A673 (cell line): ENCODE data around the gene GZF1. TPM values are rescaled to one million over a fixed set of nuclear protein-coding genes. Genes with fewer than 3 reads are reported as not detected.

Source experiments
- Bru-seq: library from RNA; stranded (reverse); fragments of 400-500 nt; gene quantifications from one replicate; lab custom pipeline; 2021; lab: Mats Ljungman, UMichigan
- BruChase-seq, 2 experiments: library from RNA; stranded (reverse); fragments of 400-500 nt; gene quantifications; one replicate each; lab custom pipeline; 2021; lab: Mats Ljungman, UMichigan
- BruUV-seq: library from RNA; stranded (reverse); fragments of 400-500 nt; replicated peaks from 2 replicates; lab custom pipeline; 2021; lab: Mats Ljungman, UMichigan
- CTCF ChIA-PET: fragments of 300-600 bp; sonication (Branson Sonifier 250); formaldehyde crosslinking; loops from one replicate; lab custom pipeline; 2022; ENCODE audit warnings: antibody characterized with exemption; lab: Charles Lee
- POLR2A ChIA-PET: fragments of 300-600 bp; sonication (Branson Sonifier 250); formaldehyde crosslinking; loops from one replicate; lab custom pipeline; 2022; ENCODE audit warnings: antibody characterized with exemption; ENCODE audit not compliant: low non-redundant PET; lab: Charles Lee
- DNase-seq: peaks from one replicate; pipeline ENCODE4 v3.0.0-alpha.2; 2015; ENCODE audit warnings: low spot score
- H3K27ac ChIP-seq: fragments of 200-600 bp; sonication (generic); 2 replicates; pipeline ENCODE4 v1.5.1; 2016; ENCODE audit warnings: mixed run types, low read depth, mild to moderate bottlenecking, mixed read lengths, antibody characterized with exemption, low read length; ENCODE audit not compliant: poor library complexity, severe bottlenecking
- H3K27me3 ChIP-seq: fragments of 200-600 bp; sonication (generic); replicated peaks from 2 replicates; pipeline ENCODE4 v1.6.1; 2017; ENCODE audit warnings: mixed run types, low read depth, mild to moderate bottlenecking, mixed read lengths, antibody characterized with exemption, low read length; ENCODE audit not compliant: insufficient read depth, poor library complexity
- H3K36me3 ChIP-seq: fragments of 200-600 bp; sonication (generic); 2 replicates; pipeline ENCODE4 v1.6.1; 2016; ENCODE audit warnings: mixed run types, mild to moderate bottlenecking, mixed read lengths, antibody characterized with exemption, low read length; ENCODE audit not compliant: insufficient read depth, poor library complexity, severe bottlenecking
- H3K4me1 ChIP-seq: fragments of 200-600 bp; sonication (generic); 2 replicates; pipeline ENCODE4 v1.6.1; 2017; ENCODE audit warnings: mixed run types, mild to moderate bottlenecking, mixed read lengths, antibody characterized with exemption, low read length; ENCODE audit not compliant: insufficient read depth, poor library complexity, severe bottlenecking
- H3K4me3 ChIP-seq: fragments of 200-600 bp; sonication (generic); 2 replicates; pipeline ENCODE4 v1.5.1; 2016; ENCODE audit warnings: low read depth, mixed run types, mild to moderate bottlenecking, mixed read lengths, low read length; ENCODE audit not compliant: poor library complexity, severe bottlenecking
- H3K9me3 ChIP-seq: fragments of 200-600 bp; sonication (generic); 2 replicates; pipeline ENCODE4 v1.6.1; 2016; ENCODE audit warnings: mixed run types, low read depth, mild to moderate bottlenecking, mixed read lengths, antibody characterized with exemption, low read length; ENCODE audit not compliant: poor library complexity, severe bottlenecking
- EZH2 ChIP-seq: fragments of 200-600 bp; sonication (generic); IDR thresholded peaks from 2 replicates; pipeline ENCODE4 v1.6.1; 2017; ENCODE audit warnings: borderline replicate concordance, low read depth, mild to moderate bottlenecking, mixed read lengths, antibody characterized with exemption, low read length; ENCODE audit not compliant: poor library complexity, severe bottlenecking
- intact Hi-C: fragments of 100-400 bp; cut with micrococcal nuclease; formaldehyde crosslinking; loops from one replicate; pipeline ENCODE4 v1.10.0; 2022; ENCODE audit not compliant: unreplicated experiment
- long read RNA-seq: library from polyadenylated mRNA; stranded (forward); transcript quantifications from one replicate; pipeline ENCODE4 v2.0.0, GENCODE V29; 2022
- total RNA-seq: library from RNA; stranded (reverse); gene quantifications from 2 replicates; pipeline ENCODE4 v1.2.3, GENCODE V29; 2021
- TF ChIP-seq, protein P1 (sequence below): fragments of 300-800, 200-600 bp; sonication (generic); conservative IDR thresholded peaks from 2 replicates; pipeline ENCODE4 v1.5.1; 2017; ENCODE audit warnings: low read depth, mild to moderate bottlenecking, antibody characterized with exemption, low read length, moderate library complexity, mixed read lengths

GZF1 gene
- total RNA-seq, result 13.7 and 14.0 TPM in 2 replicates
- percentile 73 among the genes with signal in this experiment for Bru-seq, nascent RNA
- percentile 75 among the genes with signal in this experiment for BruChase-seq, experiment 1, labeled RNA remaining after a 2-hour chase
- BruChase-seq, experiment 2, labeled RNA remaining after a 6-hour chase, result percentile 55 among the genes with signal in this experiment
- long read RNA-seq, full-length matches to known transcripts, result 3 of 11 reads
- long read RNA-seq, partial matches to known transcripts, result 0 of 11 reads
- long read RNA-seq, other reads (novel, unspliced or antisense), result 8 of 11 reads

DNA sequence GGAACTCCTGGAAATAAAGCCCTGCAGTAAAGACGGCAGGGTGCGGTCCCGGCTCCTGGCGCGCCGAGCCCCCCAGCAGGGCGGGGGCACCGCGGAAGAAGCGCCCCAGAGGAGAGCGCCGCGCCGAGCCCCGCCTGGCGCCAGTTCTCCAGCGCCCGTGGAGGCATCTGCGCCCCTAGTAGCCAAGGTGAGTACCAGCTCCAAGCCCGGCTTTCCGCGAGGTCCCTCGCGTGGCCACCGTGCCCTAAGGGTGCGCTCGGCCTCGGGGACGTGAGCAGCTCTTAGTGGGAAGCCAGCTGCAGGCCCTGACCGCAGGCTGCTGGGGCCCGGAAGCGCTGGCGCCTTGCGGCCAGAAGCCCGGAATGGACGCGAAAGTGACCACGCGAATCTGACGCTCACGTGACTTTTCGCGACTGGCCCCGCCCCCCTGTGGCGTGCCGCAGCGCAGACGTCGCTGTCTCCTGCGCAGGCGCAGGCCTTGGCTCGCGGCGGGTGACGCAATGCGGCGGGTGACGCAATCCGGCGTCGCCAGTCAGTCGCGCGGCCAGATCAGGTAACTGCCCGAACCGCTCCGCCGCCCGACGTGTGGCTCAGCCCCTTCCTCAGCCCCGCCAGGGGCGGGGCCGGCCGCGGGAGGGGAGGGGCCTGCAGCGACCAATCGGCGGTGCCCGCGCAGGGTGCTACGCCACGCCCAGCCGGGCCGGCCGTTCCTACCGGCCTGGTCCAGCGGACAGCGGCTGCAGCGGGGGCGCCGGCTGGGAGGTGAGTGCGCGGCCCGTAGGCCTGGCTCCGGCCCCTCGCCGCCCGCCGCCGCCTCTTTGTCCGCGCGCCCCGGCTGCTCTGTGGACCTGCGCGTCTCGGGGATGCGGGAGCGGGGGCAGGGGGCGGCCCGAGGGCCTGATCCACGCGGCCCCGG, at the start of gene GZF1:
GZF1 (plus strand) TSS at position 707 of the 916 bp plus-strand sequence. CDS start 2,202 bp downstream, outside the sequence.
- peak within 1 kb of the TSS; percentile 97 for H3K27ac ChIP-seq
- TF ChIP-seq EZH2, result no peak
- POLR2A ChIA-PET, result interaction anchor here (0.6 to 0.7 kb wide), 2 partner anchors 10 to 1727 kb away, joined by 3 to 4 read pairs; no protein-coding TSS in a partner anchor
- no TSS peak for BruUV-seq
- peak within 1 kb of the TSS; percentile 96 for H3K4me3 ChIP-seq
- H3K9me3 ChIP-seq, result no peaks in the 10 kb centered on the region
- CTCF ChIA-PET, result no interaction called here
- DNase-seq, result peak; percentile 98
- H3K4me1 ChIP-seq, result peaks cover 14% of the 10 kb centered on the region
- no peaks in the 10 kb centered on the region for H3K27me3 ChIP-seq
- intact Hi-C loops, result loop anchor here (5.0 kb wide), 1 partner anchor 61 kb away; the partner anchor contains the start of gene NAPB
- peaks cover 7% of the 10 kb centered on the region for H3K36me3 ChIP-seq

DNA sequence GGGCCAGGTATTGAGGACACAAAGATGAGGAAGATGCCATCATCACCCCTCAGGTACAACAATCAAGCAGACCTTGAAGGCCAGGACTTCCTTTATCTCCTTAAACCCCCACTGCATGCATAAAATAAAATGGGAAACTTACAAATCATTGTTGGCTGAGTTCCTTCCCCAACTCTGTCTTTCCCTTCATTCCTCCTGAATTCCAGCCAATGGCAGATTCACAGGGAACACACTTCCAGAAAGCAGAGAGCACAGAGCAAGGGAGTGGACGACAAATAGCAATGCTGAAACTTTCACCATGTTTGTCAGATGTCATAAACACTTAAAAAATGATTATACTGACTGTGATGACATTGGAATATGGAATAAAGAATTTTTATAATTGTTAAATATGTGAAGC, 48.7 kb upstream of the GZF1 start:
- ChIA-PET CTCF (no interaction called here), POLR2A (interaction anchor here (0.5 kb wide), 1 partner anchor 359 kb away, joined by 4 read pairs; no protein-coding TSS in a partner anchor)
- Histone ChIP-seq H3K36me3 (no peaks in the 10 kb centered on the region), H3K4me3 (no peak overlapping the region), H3K27ac (no peak overlapping the region), H3K9me3 (no peaks in the 10 kb centered on the region), H3K4me1 (no peaks in the 10 kb centered on the region), H3K27me3 (peaks cover 11% of the 10 kb centered on the region)
- intact Hi-C loops, result no loop called here
- DNase-seq, result no peak
- TF ChIP-seq, protein P1, sequence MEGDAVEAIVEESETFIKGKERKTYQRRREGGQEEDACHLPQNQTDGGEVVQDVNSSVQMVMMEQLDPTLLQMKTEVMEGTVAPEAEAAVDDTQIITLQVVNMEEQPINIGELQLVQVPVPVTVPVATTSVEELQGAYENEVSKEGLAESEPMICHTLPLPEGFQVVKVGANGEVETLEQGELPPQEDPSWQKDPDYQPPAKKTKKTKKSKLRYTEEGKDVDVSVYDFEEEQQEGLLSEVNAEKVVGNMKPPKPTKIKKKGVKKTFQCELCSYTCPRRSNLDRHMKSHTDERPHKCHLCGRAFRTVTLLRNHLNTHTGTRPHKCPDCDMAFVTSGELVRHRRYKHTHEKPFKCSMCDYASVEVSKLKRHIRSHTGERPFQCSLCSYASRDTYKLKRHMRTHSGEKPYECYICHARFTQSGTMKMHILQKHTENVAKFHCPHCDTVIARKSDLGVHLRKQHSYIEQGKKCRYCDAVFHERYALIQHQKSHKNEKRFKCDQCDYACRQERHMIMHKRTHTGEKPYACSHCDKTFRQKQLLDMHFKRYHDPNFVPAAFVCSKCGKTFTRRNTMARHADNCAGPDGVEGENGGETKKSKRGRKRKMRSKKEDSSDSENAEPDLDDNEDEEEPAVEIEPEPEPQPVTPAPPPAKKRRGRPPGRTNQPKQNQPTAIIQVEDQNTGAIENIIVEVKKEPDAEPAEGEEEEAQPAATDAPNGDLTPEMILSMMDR, result no peak
- no peak for TF ChIP-seq EZH2
- no TSS peak for BruUV-seq

DNA sequence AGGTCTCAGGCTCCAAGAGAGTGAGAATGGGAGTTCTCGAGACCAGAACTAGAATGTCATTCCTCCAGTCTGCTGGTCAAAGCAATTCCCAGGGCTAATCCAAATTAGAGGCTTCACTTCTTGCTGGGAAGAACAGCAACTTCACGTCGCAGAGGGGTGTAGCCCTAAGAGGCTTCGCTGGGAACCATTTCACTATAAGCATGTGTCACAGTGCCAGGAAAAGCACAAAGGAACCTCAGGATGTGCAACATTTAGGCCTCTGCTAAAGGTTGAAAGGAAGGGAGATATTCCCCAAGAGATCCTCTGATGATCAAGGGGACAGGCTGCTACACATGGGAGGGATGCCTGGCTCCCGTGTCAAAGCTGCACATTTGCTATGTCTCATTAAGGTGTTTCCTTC, 47.3 kb upstream of the GZF1 start:
- ChIA-PET CTCF (no interaction called here), POLR2A (no interaction called here)
- no peak overlapping the region for H3K27ac ChIP-seq
- no peaks in the 10 kb centered on the region for H3K9me3 ChIP-seq
- BruUV-seq, result no TSS peak
- DNase-seq, result no peak
- intact Hi-C loops, result no loop called here
- no peak for TF ChIP-seq EZH2
- TF ChIP-seq, protein P1, result no peak
- H3K27me3 ChIP-seq, result peaks cover 11% of the 10 kb centered on the region
- H3K4me3 ChIP-seq, result no peak overlapping the region
- H3K36me3 ChIP-seq, result no peaks in the 10 kb centered on the region
- H3K4me1 ChIP-seq, result no peaks in the 10 kb centered on the region
